GM12878 (cell line): ENCODE results near the gene ESPNL. TPM values are rescaled to one million over a fixed set of nuclear protein-coding genes. Genes with fewer than 3 reads are reported as not detected.

Experiments used
- ATAC-seq: fragments of 200-7000 bp; cut with Tn5 transposase; 3 replicates; pipeline ENCODE4 v1.9.1; 2020; ENCODE audit warnings: mild to moderate bottlenecking, moderate library complexity
- BruUV-seq: library from RNA; stranded (reverse); fragments of 400-500 nt; replicated peaks from 2 replicates; lab custom pipeline; 2021; lab: Mats Ljungman, UMichigan
- CTCF ChIA-PET: fragments of 300-600 bp; sonication (Branson Sonifier 250); formaldehyde crosslinking; extraction: SDS; loops from one replicate; lab custom pipeline; 2021; ENCODE audit warnings: inconsistent platforms; lab: Yijun Ruan, JAX
- POLR2A ChIA-PET: fragments of 350-600 bp; formaldehyde crosslinking; extraction: SDS; loops from one replicate; lab custom pipeline; 2021; ENCODE audit warnings: inconsistent platforms; lab: Charles Lee
- RAD21 ChIA-PET: fragments of 300-600 bp; sonication (Branson Sonifier 250); formaldehyde crosslinking; loops from one replicate; lab custom pipeline; 2023; ENCODE audit warnings: antibody characterized with exemption; ENCODE audit not compliant: unreplicated experiment; lab: Charles Lee
- SMC1A ChIA-PET: fragments of 300-600 bp; sonication (Branson Sonifier 250); formaldehyde crosslinking; loops from one replicate; lab custom pipeline; 2023; ENCODE audit not compliant: unreplicated experiment, uncharacterized antibody; lab: Charles Lee
- DNase-seq: peaks from one replicate; pipeline ENCODE4 v3.0.0-alpha.2; 2011; ENCODE audit warnings: low read depth, low spot score
- FAIRE-seq: peaks from 3 replicates; lab custom pipeline; 2011; peaks lifted over from hg19 to GRCh38; lab: Jason Lieb, UNC
- H2AFZ ChIP-seq: 2 replicates; pipeline ENCODE4 v1.6.0; 2011; ENCODE audit warnings: low read depth, low read length, control low read depth; ENCODE audit not compliant: control insufficient read depth
- H3K27ac ChIP-seq: 2 replicates; pipeline ENCODE4 v1.5.1; 2011; ENCODE audit warnings: control low read depth; ENCODE audit not compliant: control insufficient read depth, insufficient read depth
- H3K27me3 ChIP-seq, 2 experiments: replicated peaks in 1 of 2; 2 replicates each; pipeline versions ENCODE4 v1.6.0 to v1.6.1; 2011; ENCODE audit warnings: low read length in 1 of 2; ENCODE audit not compliant: control insufficient read depth in 2 of 2, insufficient read depth in 2 of 2
- H3K36me3 ChIP-seq, 2 experiments: 2 replicates each; pipeline ENCODE4 v1.5.1; 2011; ENCODE audit warnings: low read length in 1 of 2; ENCODE audit not compliant: control insufficient read depth in 2 of 2, insufficient read depth in 2 of 2
- H3K4me1 ChIP-seq: 2 replicates; pipeline ENCODE4 v1.6.1; 2011; ENCODE audit warnings: mild to moderate bottlenecking, low read length, moderate library complexity, mixed read lengths; ENCODE audit not compliant: control insufficient read depth, insufficient read depth
- H3K4me2 ChIP-seq: 2 replicates; pipeline ENCODE4 v1.6.0; 2011; ENCODE audit warnings: control low read depth; ENCODE audit not compliant: control insufficient read depth, insufficient read depth
- H3K4me3 ChIP-seq: fragments of 200-600 bp; sonication (generic); 2 replicates; pipeline ENCODE4 v1.5.1; 2016
- H3K79me2 ChIP-seq: 2 replicates; pipeline ENCODE4 v1.6.0; 2011; ENCODE audit warnings: low read length; ENCODE audit not compliant: control insufficient read depth, insufficient read depth
- H3K9ac ChIP-seq: 2 replicates; pipeline ENCODE4 v1.8.0; 2011; ENCODE audit warnings: low read length, control low read depth, mixed read lengths; ENCODE audit not compliant: control insufficient read depth, insufficient read depth
- H3K9me3 ChIP-seq: replicated peaks from 3 replicates; pipeline ENCODE4 v1.5.1; 2011; ENCODE audit warnings: mild to moderate bottlenecking, low read length; ENCODE audit not compliant: control insufficient read depth, insufficient read depth
- H4K20me1 ChIP-seq: 2 replicates; pipeline ENCODE4 v1.6.0; 2011; ENCODE audit not compliant: control insufficient read depth, insufficient read depth
- CREB1 ChIP-seq: IDR thresholded peaks from 2 replicates; pipeline ENCODE4 v1.6.1; 2012; ENCODE audit warnings: low read depth, mild to moderate bottlenecking, inconsistent platforms
- CREM ChIP-seq: IDR thresholded peaks from 2 replicates; pipeline ENCODE4 v1.6.1; 2014; ENCODE audit warnings: antibody characterized with exemption, low read depth
- FOXM1 ChIP-seq: IDR thresholded peaks from 2 replicates; pipeline ENCODE4 v1.6.1; 2012; ENCODE audit warnings: low read depth, mild to moderate bottlenecking, inconsistent platforms, low read length, moderate library complexity
- IKZF1 ChIP-seq: fragments of 450-650 bp; conservative IDR thresholded peaks from 2 replicates; pipeline ENCODE4 v1.6.1; 2017; ENCODE audit warnings: antibody characterized with exemption, mild to moderate bottlenecking
- JUNB ChIP-seq: IDR thresholded peaks from 2 replicates; pipeline ENCODE4 v1.6.1; 2016; ENCODE audit warnings: antibody characterized with exemption, mild to moderate bottlenecking
- PAX8 ChIP-seq: fragments of 450-650 bp; IDR thresholded peaks from 2 replicates; pipeline ENCODE4 v1.6.1; 2017; ENCODE audit warnings: mild to moderate bottlenecking, moderate library complexity
- POLR2AphosphoS2 ChIP-seq: IDR thresholded peaks from 2 replicates; pipeline ENCODE4 v1.6.1; 2011; ENCODE audit warnings: low read depth, mild to moderate bottlenecking, low read length, improper control_type of control experiment, moderate library complexity
- RELA ChIP-seq: fragments of 450-650 bp; IDR thresholded peaks from 2 replicates; pipeline ENCODE4 v1.8.0; 2014; ENCODE audit warnings: borderline replicate concordance; ENCODE audit not compliant: partially characterized antibody
- ZNF207 ChIP-seq: fragments of 450-650 bp; IDR thresholded peaks from 2 replicates; pipeline ENCODE4 v1.6.1; 2014; ENCODE audit warnings: antibody characterized with exemption, mild to moderate bottlenecking, borderline replicate concordance
- WGBS: methylation state at CpG from one replicate; pipeline ENCODE4 v1.1.6; 2016; ENCODE audit warnings: low lambda C conversion rate; ENCODE audit not compliant: insufficient replicate concordance, insufficient coverage; ENCODE audit errors: missing lambda C conversion rate; 5-methylcytosine and 5-hydroxymethylcytosine counted together
- in situ Hi-C: fragments of 300-500 bp; cut with MboI; formaldehyde crosslinking; loops from 9 replicates; pipeline ENCODE4 v1.14.3; 2018; ENCODE audit warnings: mixed read lengths
- intact Hi-C: fragments of 100-400 bp; cut with micrococcal nuclease; formaldehyde crosslinking; loops from one replicate; pipeline ENCODE4 v1.14.2; 2022; ENCODE audit not compliant: unreplicated experiment
- polyA plus RNA-seq, 11 experiments: library from polyadenylated mRNA; depleted of rRNA in 4 of 11; unstranded in 6 of 11; stranded (reverse) in 5 of 11; fragments of >200 nt; fragmentation: Nextera tagmentation in 4 of 11; fragmentation: Illumina TruSeq in 1 of 11; extraction: Ambion mirVana in 4 of 11; extraction: Trizol in 1 of 11; gene quantifications; 1 replicate in 1 of 11; 2 replicates in 10 of 11; pipeline versions ENCODE4 v1.2.1 to v1.2.3, GENCODE V29; 2011 to 2016; ENCODE audit warnings: inconsistent platforms in 2 of 11, missing spikeins in 2 of 11, low read depth in 1 of 11
- total RNA-seq, 4 experiments: library from RNA; depleted of rRNA in 3 of 4; stranded (reverse); fragments of >200 nt in 3 of 4; fragmentation: Illumina TruSeq in 1 of 4; extraction: Trizol in 1 of 4; gene quantifications; 2 replicates each; pipeline versions ENCODE4 v1.2.1 to v1.2.3, GENCODE V29; 2013 to 2021
- TF ChIP-seq, protein P1 (sequence below): IDR thresholded peaks from 2 replicates; pipeline ENCODE4 v1.6.1; 2011; ENCODE audit warnings: borderline replicate concordance, low read depth, mild to moderate bottlenecking, moderate library complexity, low read length; ENCODE audit not compliant: insufficient read depth, poor library complexity, severe bottlenecking
- TF ChIP-seq, protein P2 (sequence below): fragments of 450-650 bp; conservative IDR thresholded peaks from 2 replicates; pipeline ENCODE4 v1.6.1; 2017; ENCODE audit warnings: mild to moderate bottlenecking, moderate library complexity
- TF ChIP-seq, protein P3 (sequence below): fragments of 450-650 bp; IDR thresholded peaks from 2 replicates; pipeline ENCODE4 v1.6.1; 2017; ENCODE audit warnings: antibody characterized with exemption, mild to moderate bottlenecking, moderate library complexity
- TF ChIP-seq, protein P4 (sequence below): fragments of 450-650 bp; IDR thresholded peaks from 2 replicates; pipeline ENCODE4 v1.6.1; 2017; ENCODE audit warnings: low read depth, mild to moderate bottlenecking, moderate library complexity
- TF ChIP-seq, protein P5 (sequence below): fragments of 450-650 bp; IDR thresholded peaks from 2 replicates; pipeline ENCODE4 v1.6.1; 2014; ENCODE audit warnings: mild to moderate bottlenecking

Gene ESPNL
- total and polyA plus RNA-seq, 10 of the 15 experiments (the other 5 are each of a cell fraction or from before 2014, with no cell fraction given): 0.05 to 0.94 (median 0.36) TPM; not detected in 3

DNA sequence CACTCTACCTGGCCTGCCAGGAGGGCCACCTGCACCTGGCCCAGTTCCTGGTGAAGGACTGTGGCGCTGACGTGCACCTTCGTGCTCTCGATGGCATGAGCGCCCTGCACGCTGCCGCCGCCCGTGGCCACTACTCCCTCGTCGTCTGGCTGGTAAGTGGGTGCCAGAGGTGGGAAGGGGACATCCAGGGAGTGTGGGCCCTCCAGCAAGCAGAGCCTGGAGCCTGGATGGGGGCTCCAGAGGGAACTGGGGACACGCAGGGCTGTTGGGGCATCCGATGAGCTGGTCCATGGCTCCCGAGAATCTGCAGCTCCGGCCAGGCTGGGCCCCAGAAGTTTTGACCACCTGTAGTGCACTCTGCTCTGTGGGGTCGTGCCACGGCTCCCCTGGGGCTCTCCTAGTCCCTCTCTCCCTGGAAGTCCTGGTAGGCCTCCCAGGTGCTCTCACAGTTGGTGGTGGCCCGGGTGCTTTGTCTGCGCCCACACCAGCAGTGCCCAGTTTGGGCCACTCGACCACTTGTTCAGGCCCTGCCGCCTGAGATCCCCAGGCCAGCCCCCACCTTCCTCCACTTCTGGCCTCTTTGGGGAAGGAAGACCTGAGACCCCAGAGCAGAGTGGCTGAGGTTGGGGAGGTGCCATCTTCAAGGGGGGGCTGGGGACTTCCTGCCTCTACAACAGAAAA, 4.7 kb downstream of the ESPNL start:
- Histone ChIP-seq H3K27me3 (no peaks in the 10 kb centered on the region), H3K9ac (no peak overlapping the region), H3K4me2 (no peak overlapping the region), H3K4me3 (no peak overlapping the region), H3K79me2 (no peaks in the 10 kb centered on the region), H3K27ac (no peak overlapping the region), H3K36me3 (no peaks in the 10 kb centered on the region), H3K4me1 (peaks cover 21% of the 10 kb centered on the region), H4K20me1 (no peaks in the 10 kb centered on the region), H2AFZ (no peak overlapping the region), H3K9me3 (no peaks in the 10 kb centered on the region; the same call in 2 of the 3 replicates)
- DNase-seq: no peak
- no peak for ATAC-seq
- ChIA-PET RAD21 (no interaction called here), SMC1A (interaction anchor here (0.5 kb wide), 1 partner anchor 184 kb away, joined by 3 read pairs; no protein-coding TSS in a partner anchor), POLR2A (interaction anchor here (0.7 kb wide), 2 partner anchors 379 to 392 kb away, joined by 3 to 5 read pairs; no protein-coding TSS in a partner anchor), CTCF (no interaction called here)
- in situ Hi-C loops: no loop called here
- WGBS: 72% methylated on average over 19 of the region's 21 CpGs
- no peak for FAIRE-seq
- intact Hi-C loops: loop anchor here (5.0 kb wide), 1 partner anchor 43 kb away; the partner anchor contains the start of gene SCLY
- BruUV-seq: no TSS peak
- TF ChIP-seq ZNF207 (no peak), IKZF1 (no peak), FOXM1 (no peak), PAX8 (no peak), CREB1 (no peak), CREM (no peak), JUNB (no peak), POLR2AphosphoS2 (no peak), RELA (no peak)
- TF ChIP-seq, protein P1, sequence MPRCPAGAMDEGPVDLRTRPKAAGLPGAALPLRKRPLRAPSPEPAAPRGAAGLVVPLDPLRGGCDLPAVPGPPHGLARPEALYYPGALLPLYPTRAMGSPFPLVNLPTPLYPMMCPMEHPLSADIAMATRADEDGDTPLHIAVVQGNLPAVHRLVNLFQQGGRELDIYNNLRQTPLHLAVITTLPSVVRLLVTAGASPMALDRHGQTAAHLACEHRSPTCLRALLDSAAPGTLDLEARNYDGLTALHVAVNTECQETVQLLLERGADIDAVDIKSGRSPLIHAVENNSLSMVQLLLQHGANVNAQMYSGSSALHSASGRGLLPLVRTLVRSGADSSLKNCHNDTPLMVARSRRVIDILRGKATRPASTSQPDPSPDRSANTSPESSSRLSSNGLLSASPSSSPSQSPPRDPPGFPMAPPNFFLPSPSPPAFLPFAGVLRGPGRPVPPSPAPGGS: no peak
- TF ChIP-seq, protein P2, sequence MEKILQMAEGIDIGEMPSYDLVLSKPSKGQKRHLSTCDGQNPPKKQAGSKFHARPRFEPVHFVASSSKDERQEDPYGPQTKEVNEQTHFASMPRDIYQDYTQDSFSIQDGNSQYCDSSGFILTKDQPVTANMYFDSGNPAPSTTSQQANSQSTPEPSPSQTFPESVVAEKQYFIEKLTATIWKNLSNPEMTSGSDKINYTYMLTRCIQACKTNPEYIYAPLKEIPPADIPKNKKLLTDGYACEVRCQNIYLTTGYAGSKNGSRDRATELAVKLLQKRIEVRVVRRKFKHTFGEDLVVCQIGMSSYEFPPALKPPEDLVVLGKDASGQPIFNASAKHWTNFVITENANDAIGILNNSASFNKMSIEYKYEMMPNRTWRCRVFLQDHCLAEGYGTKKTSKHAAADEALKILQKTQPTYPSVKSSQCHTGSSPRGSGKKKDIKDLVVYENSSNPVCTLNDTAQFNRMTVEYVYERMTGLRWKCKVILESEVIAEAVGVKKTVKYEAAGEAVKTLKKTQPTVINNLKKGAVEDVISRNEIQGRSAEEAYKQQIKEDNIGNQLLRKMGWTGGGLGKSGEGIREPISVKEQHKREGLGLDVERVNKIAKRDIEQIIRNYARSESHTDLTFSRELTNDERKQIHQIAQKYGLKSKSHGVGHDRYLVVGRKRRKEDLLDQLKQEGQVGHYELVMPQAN: no peak
- TF ChIP-seq, protein P3, sequence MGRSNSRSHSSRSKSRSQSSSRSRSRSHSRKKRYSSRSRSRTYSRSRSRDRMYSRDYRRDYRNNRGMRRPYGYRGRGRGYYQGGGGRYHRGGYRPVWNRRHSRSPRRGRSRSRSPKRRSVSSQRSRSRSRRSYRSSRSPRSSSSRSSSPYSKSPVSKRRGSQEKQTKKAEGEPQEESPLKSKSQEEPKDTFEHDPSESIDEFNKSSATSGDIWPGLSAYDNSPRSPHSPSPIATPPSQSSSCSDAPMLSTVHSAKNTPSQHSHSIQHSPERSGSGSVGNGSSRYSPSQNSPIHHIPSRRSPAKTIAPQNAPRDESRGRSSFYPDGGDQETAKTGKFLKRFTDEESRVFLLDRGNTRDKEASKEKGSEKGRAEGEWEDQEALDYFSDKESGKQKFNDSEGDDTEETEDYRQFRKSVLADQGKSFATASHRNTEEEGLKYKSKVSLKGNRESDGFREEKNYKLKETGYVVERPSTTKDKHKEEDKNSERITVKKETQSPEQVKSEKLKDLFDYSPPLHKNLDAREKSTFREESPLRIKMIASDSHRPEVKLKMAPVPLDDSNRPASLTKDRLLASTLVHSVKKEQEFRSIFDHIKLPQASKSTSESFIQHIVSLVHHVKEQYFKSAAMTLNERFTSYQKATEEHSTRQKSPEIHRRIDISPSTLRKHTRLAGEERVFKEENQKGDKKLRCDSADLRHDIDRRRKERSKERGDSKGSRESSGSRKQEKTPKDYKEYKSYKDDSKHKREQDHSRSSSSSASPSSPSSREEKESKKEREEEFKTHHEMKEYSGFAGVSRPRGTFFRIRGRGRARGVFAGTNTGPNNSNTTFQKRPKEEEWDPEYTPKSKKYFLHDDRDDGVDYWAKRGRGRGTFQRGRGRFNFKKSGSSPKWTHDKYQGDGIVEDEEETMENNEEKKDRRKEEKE: no peak
- TF ChIP-seq, protein P4, sequence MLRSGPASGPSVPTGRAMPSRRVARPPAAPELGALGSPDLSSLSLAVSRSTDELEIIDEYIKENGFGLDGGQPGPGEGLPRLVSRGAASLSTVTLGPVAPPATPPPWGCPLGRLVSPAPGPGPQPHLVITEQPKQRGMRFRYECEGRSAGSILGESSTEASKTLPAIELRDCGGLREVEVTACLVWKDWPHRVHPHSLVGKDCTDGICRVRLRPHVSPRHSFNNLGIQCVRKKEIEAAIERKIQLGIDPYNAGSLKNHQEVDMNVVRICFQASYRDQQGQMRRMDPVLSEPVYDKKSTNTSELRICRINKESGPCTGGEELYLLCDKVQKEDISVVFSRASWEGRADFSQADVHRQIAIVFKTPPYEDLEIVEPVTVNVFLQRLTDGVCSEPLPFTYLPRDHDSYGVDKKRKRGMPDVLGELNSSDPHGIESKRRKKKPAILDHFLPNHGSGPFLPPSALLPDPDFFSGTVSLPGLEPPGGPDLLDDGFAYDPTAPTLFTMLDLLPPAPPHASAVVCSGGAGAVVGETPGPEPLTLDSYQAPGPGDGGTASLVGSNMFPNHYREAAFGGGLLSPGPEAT: no peak
- TF ChIP-seq, protein P5, sequence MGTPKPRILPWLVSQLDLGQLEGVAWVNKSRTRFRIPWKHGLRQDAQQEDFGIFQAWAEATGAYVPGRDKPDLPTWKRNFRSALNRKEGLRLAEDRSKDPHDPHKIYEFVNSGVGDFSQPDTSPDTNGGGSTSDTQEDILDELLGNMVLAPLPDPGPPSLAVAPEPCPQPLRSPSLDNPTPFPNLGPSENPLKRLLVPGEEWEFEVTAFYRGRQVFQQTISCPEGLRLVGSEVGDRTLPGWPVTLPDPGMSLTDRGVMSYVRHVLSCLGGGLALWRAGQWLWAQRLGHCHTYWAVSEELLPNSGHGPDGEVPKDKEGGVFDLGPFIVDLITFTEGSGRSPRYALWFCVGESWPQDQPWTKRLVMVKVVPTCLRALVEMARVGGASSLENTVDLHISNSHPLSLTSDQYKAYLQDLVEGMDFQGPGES: no peak
